DOHH2 (cell line): ENCODE measurements around the gene SCRN1.

ENCODE experiments used
- CTCF ChIP-seq: fragments of 200-600 bp; sonication (generic); IDR thresholded peaks from one replicate; pipeline ENCODE4 v1.5.1; 2014; ENCODE audit warnings: antibody characterized with exemption, mild to moderate bottlenecking, low read depth, low read length; ENCODE audit not compliant: poor library complexity, severe bottlenecking
- EZH2phosphoT487 ChIP-seq: fragments of 200-600 bp; sonication (generic); IDR thresholded peaks from 2 replicates; pipeline ENCODE4 v1.6.1; 2017; ENCODE audit warnings: borderline replicate concordance, mild to moderate bottlenecking, antibody characterized with exemption, low read length, moderate library complexity, mixed read lengths

- TF ChIP-seq CTCF (no peak), EZH2phosphoT487 (no peak)
Observed at GRCh38 chr7:29974286-29974685, 15.3 kb downstream of the SCRN1 start.
